B cell (primary cell): ENCODE data around the gene GFOD2.

ENCODE experiments used
- CTCF ChIP-seq: fragments of 200-600 bp; IDR thresholded peaks from one replicate; pipeline ENCODE4 v1.8.0; 2022; ENCODE audit warnings: antibody characterized with exemption, mild to moderate bottlenecking
- EZH2 ChIP-seq: IDR thresholded peaks from 2 replicates; pipeline ENCODE4 v1.6.1; 2012; ENCODE audit warnings: borderline replicate concordance, low read depth, mild to moderate bottlenecking, moderate library complexity, low read length; ENCODE audit not compliant: insufficient read depth, poor library complexity, severe bottlenecking

GRCh38 chr16:67650023-67650422 lies 69.1 kb downstream of the GFOD2 start:
- TF ChIP-seq CTCF (no peak), EZH2 (no peak)
